ENCODE measurements around the gene SRL. TPM values are rescaled to one million over a fixed set of nuclear protein-coding genes. Genes with fewer than 3 reads are reported as not detected.

The SRL gene
- total RNA-seq (1 to 10 TPM; 2.1 to 5.8 (median 3.8) TPM), polyA plus RNA-seq (1 to 10 TPM in 1 of 3 donors, under 1 TPM in 2; 0.57 to 1.8 (median 0.62) TPM)
- long read RNA-seq, donor 1, partial matches to known transcripts, result 0 of 1 reads
- long read RNA-seq, donor 1, other reads (novel, unspliced or antisense), result 0 of 1 reads
- long read RNA-seq, donor 2, partial matches to known transcripts, result 0 of 1 reads
- long read RNA-seq, donor 2, other reads (novel, unspliced or antisense), result 0 of 1 reads

GRCh38 chr16:4241928-4242283 is at the start of gene SRL:
SRL (minus strand) TSS chr16:4242080; CDS start chr16:4242067, 13 bp downstream.
- Histone ChIP-seq H3K27me3 (replicated peaks in 1 of 7) (no peaks in the 10 kb centered on the region), H3K36me3 (no peaks in the 10 kb centered on the region), H3K4me3 (no peak within 1 kb of the TSS), H3K27ac (no peak within 1 kb of the TSS), H3K4me1 (peaks cover 0 to 40% (median 15%) of the 10 kb centered on the region in 6 donors), H3K9me3 (no peaks in the 10 kb centered on the region)
- no peak for TF ChIP-seq POLR2A (IDR thresholded peaks at IDR 0.05)
- no peak for TF ChIP-seq CTCF (IDR thresholded peaks at IDR 0.05 in 8 of 11, conservative IDR thresholded peaks at IDR 0.05 in 3 of 11)
- TF ChIP-seq POLR2AphosphoS5 (IDR thresholded peaks at IDR 0.05), result no peak
- intact Hi-C loops (cut with DNase I; ENCODE audit: low total_unique reads), result no loop called here
- DNase-seq, result no peak
- 79 to 85% (median 83%) methylated on average over 11 to 12 of the region's 12 CpGs for WGBS, 5 donors

- peak overlapping the region in 1 of 8 donors; percentile 38 for H3K27ac ChIP-seq
- no peak for TF ChIP-seq POLR2AphosphoS5 (IDR thresholded peaks at IDR 0.05)
- no peak for TF ChIP-seq CTCF (IDR thresholded peaks at IDR 0.05 in 8 of 11, conservative IDR thresholded peaks at IDR 0.05 in 3 of 11)
- TF ChIP-seq POLR2A (IDR thresholded peaks at IDR 0.05), result no peak
- H3K4me1 ChIP-seq, result peaks cover 6 to 29% (median 10%) of the 10 kb centered on the region in 6 donors
- peaks cover 0 to 25% (median 0%) of the 10 kb centered on the region in 7 donors for H3K27me3 ChIP-seq (replicated peaks in 1 of 7)
- H3K9me3 ChIP-seq, result no peaks in the 10 kb centered on the region
- 69 to 84% (median 73%) methylated on average over 8 of the region's 8 CpGs for WGBS, 5 donors
- no peaks in the 10 kb centered on the region for H3K36me3 ChIP-seq
- no peak for DNase-seq
- intact Hi-C loops (cut with DNase I; ENCODE audit: low total_unique reads), result no loop called here
- H3K4me3 ChIP-seq, result no peak overlapping the region
These were observed 48.5 kb upstream of the SRL start for GRCh38 chr16:4290236-4290830.

- no peak overlapping the region for H3K27ac ChIP-seq
- no peaks in the 10 kb centered on the region for H3K36me3 ChIP-seq
- TF ChIP-seq POLR2AphosphoS5 (IDR thresholded peaks at IDR 0.05) (peak; percentile 20 to 62 (median 59)), POLR2A (IDR thresholded peaks at IDR 0.05) (no peak), CTCF (IDR thresholded peaks at IDR 0.05 in 8 of 11, conservative IDR thresholded peaks at IDR 0.05 in 3 of 11) (peak; percentile 82 to 97 (median 92))
- peak; percentile 94 for DNase-seq
- intact Hi-C loops (cut with DNase I; ENCODE audit: low total_unique reads), result loop anchor here (5.0 kb wide), 1 partner anchor 44 kb away; no protein-coding TSS in a partner anchor
- peak overlapping the region in 1 of 8 donors; percentile 33 for H3K4me3 ChIP-seq
- H3K4me1 ChIP-seq, result peaks cover 6 to 18% (median 10%) of the 10 kb centered on the region in 6 donors
- H3K27me3 ChIP-seq (replicated peaks in 1 of 7), result peaks cover 0 to 23% (median 0%) of the 10 kb centered on the region in 7 donors
- no peaks in the 10 kb centered on the region for H3K9me3 ChIP-seq
- 10 to 19% (median 14%) methylated on average over 19 to 22 of the region's 22 CpGs for WGBS, 5 donors
These were observed 46.5 kb upstream of the SRL start for GRCh38 chr16:4288148-4288921.
